Inflammatory macrophage treated with lipopolysaccharide for 4 hours (primary cell): Measurements from ENCODE around the gene TNS3.

Experiments
- DNase-seq: peaks from one replicate; pipeline ENCODE4 v3.0.0-alpha.2; 2020

Gene TNS3

DNA sequence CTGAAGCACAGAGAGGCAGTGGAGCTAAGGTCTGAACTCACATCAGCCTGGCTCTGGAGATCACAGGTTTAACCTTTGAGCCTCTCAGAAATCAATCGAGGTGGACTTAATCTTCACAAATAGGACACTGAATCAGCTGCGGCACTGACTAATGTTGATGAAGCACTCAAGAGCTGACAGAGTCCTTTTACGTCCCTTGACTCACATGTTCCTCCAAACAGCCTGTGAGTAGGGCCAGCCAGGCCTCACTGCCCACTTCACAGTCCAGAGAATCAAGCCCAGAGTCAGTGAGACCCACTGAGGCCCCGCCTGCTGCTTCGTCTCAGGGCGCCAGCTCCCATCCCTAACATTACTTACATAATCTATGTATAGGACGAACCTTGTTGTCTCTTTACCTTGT is 63.1 kb downstream of the TNS3 start:
- DNase-seq = peak; percentile 61

DNA sequence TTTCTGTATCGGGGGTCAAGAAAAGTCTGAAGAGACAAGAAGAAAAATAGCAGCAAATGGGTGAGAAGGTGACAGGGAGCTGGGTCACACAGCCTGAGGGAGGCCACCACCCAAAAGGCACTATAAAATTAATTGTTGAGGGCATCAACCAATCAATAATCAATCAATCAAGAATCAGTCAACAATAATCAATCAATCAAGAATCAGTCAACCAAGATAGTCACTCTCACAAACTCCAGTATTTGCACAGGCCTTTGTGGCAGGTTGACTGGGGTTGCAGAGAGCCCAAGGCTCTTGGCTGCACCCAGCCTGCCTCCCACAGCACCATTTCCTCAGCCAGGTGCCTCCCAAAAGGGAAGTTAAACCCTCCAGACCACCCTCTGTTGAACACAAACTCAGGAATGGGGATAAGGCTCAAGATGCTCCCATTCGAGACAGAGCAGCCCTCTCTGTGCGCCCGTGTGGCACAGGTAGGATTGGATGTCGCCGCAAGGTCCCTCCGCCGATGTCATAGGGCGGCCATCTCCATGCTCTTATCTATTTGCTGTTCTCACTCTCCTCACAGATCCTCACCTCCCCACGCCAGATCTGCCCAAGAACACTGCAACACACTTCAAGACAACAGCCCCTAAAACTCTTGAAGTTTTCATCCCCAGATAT is 64.0 kb downstream of the TNS3 start:
- no peak for DNase-seq

DNA sequence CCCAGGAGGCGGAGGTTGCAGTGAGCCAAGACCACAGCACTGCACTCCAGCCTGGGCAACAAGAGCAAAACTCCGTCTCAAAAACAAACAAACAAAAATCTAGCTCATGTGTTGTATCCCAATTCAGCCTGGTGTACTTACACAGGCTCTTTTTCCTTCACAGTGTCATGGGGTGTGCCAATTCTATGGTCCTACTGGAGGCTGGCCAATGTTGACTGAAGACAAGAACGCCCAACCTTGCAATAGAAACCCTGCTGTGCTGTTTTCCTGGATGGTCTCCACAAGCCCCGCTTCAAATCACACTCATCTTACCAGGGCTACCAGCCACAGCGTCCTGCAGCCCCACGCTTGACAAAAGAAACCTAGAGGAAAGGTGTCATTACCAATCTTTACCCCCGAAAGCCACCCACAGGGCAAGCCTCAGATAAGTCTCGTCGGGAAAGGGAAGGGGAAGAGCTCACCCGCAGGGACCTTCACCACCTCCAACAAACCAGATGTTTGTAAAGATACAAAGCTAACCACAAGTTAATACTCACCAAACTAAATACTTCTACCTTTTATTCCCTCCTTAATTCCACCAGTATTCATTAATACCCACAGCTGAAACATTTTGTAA is 64.8 kb downstream of the TNS3 start:
- DNase-seq = no peak

DNA sequence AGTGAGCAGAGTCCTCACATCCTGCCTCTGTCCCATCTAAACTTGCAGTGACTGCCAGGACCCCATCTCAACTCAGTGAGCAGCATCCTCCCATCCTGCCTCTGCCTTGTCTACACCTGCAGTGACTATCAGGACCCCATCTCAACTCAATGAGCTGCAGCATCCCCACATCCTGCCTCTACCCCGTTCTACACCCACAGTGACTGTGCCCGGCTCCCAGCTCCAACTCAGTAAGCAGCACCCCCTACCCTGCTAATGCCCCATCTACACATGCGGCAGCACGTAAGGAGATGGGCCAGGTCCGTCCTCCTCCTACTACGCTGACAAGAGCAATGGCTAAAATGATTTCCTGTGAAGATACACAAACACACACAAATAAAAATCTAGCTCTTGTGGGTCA is 65.5 kb downstream of the TNS3 start:
- DNase-seq = no peak

DNA sequence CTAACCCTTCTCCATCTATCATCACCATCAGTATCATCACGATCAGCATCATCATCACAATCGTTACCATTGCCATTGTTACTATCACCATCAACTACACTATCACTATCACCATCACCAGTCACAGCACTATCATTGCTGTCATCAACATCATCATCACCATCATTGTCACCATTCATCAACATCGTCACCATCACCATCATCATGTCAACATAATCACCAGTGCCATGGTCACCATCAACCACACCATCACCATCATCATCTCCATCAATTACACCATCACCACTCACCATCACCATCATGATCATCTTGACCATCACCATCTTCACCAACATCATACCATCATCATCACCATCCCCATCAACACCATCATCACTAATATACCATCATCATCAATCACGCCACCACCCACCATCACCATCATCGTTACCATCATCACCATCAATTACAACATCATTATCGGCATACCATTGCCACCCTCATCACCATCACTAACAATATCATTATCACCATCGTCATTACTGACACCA is 66.5 kb downstream of the TNS3 start:
- DNase-seq = no peak

DNA sequence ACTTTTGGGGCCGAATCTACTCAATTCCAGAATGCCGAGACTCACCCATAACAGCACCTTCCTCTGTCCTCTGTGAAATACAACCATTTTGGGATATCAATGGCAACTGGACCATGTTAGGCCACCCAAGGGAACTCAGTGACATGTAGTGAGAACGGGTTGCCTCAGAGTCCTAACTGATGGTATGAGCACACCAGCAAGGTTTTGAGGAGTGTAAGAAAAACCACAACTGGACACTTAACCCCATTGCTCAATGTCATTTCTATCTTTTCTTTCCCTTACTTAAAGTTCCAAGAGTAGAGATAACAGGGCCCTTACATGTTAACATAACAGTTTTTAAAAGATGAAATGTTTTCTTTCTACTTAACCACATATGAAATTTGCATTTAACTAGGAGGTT is 67.1 kb downstream of the TNS3 start:
- DNase-seq = peak; percentile 49

DNA sequence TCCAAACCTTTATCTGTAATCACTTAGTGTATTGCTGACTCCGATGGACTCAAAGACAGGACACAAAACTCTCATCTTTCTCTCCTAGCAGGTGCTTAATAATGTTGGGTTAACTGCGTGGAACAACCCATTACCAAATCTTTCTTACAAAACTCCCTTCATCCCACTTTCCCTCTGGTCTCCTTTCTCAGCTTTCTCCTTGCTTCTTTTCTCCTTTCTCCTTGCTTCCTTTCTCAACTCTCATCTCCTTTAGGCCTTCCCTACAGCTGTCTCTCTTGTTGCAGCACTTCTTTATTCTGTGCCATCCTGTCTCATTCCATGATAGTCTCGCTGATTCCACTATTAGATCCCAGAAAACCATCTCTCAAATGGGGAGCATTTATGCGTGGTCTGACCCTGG is 67.5 kb downstream of the TNS3 start:
- DNase-seq = no peak

DNA sequence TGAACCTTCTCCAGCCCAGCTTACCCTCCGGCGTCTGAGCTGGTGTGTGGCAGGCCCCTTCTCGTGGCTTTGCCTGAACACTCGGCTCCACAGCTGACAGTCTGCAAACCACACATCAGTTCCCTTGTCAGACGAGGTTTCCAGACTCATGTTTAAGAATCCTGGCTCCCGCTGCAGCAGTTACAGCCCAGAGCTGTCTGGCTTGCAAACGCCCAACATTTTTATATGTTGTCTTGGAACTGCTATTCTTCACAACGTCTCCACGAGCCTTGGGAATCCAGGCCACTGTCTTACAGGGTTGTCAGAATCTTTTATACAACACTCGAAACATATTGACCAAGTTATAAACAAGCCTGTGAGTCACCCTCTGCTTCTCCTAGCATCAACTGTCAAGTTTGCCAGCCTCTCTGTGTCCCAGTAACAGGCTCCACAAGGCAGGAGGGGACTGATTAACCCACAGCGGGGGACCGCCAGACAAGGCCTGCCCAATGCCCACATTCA is 68.1 kb downstream of the TNS3 start:
- DNase-seq = peak; percentile 38

DNA sequence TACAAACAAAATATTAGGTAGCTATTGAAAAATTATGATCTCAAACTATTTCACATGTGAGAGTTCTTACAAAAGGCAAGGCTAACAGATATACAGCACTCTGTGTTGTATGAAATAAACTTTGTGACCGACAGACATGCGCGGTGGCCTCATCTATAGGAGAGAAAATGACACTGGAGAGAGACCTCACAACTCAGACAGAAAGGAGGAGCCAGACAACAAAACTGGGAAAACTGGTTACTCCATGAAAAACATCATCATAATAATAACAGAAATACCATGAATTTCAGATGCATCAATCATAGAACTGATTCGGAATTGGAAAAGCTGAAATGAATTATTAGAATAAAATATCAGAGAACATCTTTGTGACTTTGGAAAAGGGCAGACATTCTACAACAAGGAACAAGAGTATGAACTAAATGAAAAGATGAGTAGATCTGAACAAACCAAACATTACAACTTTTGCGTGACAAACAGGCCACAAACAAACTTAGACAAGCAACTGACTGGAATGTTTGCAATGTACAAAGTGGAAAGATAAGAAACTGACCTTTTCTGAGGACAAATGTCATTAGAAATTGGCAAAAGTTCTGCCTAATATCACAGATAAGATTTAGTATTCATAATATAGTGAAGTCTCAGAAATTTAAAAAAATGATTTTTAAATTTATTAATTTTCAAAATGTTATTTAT is 69.3 kb downstream of the TNS3 start:
- DNase-seq = no peak

DNA sequence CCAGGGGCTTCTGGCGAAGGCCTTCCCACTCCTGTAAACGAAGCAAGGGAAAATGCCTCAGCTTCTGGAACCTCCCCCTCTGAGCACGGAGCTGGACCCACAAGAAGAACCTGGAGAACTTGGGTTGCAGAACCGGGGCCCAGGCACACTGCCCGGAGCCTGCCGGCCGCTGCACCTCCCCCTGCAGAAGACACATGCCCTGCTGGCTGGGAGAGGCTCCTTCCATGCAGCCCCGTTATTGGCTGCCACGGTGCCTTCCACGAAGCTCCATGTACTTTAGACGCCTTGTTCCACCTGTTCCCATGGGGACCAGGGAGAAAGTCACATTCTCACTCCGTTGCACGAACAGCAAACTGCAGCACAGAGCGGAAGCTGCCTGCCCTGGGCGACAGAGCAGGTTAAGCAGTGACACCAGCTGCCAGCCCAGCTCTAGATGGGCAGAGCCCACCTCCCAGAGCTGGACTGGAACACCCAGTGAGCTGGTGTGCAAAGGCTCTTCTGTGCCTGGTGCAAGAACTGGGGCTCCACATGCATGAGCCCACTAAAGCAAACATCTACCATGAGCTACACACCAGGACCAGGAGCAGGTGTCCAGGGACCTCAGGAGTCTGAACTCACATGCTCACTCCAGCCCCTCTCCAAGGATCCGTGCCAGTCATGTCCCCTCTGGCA is 70.1 kb downstream of the TNS3 start:
- no peak for DNase-seq

DNA sequence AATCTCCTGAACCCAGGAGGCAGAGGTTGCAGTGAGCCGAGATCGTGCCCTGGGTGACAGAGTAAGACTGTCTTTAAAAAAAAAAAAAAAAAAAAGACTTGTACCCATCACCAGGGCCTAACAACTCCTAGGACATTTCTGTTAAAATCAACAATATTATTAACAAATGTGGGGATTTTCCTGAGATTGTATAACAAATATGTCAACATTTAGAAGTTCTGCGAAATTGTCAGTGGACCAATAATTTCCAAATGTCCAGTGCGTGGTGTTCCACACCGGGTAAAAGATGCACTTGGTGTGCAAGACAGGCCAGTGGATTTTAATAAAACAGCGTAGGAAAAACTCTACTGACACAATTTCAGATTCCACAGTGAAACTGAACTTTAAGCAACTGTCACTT is 71.1 kb downstream of the TNS3 start:
- peak; percentile 37 for DNase-seq

DNA sequence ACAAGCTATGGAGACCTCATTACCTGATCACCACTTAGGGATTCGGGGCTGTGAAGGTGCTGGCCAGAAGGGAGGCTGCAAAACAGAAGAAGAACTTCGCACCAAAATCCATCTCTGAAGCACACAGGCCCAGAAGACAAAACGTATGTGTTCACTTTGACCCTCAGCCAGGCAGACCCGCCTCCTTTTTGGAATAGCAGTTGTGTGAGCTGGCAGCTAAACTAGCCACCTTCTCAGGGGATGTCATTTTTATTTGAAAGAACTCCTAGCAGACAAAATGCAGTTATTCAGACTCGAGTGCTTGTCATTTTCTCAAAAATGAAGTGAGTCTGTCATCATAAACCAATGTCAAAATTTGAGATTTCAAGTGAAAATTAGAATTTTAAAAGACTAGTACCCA is 71.7 kb downstream of the TNS3 start:
- no peak for DNase-seq

DNA sequence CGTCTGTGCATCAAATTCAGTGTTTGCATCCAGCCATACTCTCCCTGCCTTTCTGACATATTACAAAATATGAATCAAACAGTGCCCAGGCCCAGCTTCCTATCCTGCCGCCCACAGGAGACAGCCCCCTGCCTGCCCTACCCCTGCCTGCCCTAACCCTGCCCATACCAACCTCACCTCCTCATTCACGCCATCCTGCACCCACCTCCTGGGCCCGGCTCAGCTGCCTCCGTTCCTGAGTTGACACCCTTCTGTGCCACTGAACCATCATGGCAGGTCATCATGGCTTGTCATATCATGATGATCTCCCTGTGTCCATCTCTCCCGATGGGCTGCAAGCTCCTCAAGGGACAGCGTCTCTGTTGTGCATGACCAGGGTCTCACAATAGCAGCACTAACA is 72.3 kb downstream of the TNS3 start:
- DNase-seq = no peak

DNA sequence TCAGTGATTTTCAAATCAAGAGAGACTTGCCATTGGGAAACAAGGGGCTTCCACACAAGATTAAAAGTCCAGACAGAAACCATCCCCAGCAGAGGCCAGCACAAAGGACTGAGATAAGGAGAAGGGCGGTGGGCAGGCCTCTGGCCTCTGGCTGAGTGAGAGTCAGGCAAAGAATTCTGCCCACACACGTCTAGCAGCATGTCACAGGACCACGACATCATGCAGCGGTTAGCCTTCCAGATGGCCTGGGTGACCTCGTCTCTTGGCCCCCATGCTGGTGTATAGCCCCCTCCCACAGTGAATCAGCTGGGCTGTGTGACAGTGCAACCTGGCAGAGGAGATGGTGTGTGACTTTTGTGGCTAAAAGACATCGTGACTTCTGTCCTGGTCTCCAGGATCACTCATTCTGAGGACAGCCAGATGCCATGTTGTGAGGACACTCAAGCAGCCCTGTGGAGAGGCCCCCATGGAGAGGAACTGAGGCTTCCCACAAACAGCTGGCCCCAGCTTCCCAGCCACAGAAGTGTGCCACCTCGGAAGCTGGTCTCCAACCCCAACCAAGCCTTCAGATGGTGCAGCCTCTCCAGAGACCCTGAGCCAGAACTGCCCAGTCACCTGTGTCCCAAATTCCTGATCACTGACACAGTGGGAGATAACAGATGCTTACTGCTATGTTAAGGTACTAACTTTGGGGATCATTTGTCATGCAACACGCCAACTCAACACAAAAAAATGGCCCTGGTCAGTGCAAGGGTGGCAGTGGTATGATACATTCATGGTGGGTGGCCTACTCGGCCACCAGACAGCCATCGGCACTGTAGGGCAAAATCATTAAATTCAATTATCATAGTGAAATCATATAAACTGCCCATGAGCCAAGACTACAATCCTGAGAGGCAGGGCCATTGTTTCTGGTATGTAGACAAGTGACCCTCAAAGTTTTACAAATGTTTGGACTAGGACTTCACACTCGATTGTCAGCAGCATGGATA is 73.2 kb downstream of the TNS3 start:
- DNase-seq = peak; percentile 91

DNA sequence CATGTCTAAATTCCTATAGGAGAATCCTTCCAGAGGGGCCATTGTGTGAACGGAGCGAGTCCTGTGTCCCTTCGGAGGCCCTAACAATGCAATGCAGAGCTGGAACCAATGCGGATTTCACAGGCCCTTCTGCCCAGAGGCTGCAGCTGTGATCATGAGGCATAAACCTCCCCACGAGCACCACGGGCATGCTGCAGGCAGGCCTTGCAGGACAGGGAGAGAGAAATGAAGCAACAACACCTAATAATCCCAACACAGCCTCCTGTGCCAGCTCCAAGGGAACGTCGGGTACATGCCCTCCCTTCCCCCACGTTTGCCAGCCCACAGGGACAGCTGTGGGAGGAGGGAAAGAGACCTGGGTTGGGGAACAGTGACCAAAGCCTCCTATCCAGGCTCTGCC is 74.4 kb downstream of the TNS3 start:
- no peak for DNase-seq

DNA sequence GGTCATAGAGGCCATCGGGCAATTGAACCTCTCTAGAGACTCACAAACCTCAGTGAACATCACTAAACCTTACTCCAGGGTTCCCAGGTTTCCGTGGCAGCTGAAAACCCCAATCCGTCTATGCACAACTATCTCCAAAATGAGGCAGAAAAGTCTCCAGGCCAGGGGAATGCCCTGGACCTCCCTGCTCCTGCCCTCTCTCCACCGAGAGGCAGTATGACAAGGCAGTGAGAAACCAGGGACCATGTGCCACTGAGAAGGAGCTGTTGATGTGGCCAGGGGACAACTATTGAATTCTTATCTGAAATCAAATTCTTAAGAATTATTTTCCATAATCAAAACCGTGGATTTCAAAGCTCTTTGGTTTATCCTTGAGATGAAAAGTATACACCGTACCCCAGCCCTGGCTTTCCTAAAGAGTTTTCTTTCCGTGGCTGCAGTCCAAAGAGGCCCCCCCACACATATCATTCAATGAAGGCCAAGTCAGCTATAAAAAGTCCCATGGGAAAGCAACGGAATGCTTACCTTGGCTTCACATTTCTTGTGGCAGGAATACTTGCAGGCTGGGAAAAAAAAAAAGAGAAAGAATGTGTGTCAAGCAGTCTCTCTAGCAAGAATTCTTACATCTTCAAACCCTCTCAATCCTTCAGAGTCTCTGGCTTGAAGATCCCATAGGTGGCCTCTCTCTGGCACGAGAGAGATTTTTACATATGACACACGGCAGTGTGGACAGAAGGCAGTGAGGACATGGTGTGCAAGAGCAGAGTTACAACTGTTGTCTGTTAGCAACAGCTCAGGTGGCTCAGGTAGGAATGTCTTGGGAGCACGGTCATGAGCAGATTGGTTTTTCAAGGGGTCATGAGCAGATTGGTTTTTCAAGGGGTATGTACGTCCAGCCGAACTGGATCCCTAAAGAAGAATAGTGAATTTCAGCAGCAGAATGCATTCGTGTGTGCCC is 75.2 kb downstream of the TNS3 start:
- DNase-seq = no peak

DNA sequence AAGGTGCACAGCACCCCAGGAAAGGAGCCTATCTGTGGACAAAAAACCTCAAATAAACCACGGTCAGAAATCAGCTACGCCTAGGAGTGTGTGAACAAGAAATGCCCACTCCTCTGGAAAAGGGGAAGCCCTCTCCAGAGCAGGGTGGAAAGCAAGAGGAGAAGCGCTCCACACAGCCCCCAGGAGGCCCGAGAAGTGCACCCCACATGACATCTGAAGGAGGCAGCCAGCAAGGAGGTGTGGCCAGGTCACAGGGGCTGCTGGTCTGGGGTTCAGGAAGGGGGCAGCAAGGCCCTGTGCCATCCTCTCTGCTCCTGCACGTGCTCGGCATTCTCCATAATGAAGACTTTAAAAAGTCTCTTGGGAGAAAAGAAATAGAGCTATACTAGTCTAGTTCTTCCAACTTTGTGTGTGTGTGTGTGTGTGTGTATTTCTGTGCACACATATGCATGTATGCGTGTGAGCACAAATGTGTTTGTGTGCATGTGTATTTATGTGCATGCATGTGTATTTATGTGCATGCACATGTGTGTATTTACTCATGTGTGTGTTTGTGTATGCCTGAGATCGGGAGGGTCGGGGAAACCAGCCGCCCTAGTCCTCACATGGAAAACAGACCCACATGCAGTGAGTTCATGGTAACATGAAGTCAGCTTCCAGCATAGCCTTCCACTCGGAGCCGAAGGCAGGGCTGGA is 76.5 kb downstream of the TNS3 start:
- DNase-seq = peak; percentile 72

DNA sequence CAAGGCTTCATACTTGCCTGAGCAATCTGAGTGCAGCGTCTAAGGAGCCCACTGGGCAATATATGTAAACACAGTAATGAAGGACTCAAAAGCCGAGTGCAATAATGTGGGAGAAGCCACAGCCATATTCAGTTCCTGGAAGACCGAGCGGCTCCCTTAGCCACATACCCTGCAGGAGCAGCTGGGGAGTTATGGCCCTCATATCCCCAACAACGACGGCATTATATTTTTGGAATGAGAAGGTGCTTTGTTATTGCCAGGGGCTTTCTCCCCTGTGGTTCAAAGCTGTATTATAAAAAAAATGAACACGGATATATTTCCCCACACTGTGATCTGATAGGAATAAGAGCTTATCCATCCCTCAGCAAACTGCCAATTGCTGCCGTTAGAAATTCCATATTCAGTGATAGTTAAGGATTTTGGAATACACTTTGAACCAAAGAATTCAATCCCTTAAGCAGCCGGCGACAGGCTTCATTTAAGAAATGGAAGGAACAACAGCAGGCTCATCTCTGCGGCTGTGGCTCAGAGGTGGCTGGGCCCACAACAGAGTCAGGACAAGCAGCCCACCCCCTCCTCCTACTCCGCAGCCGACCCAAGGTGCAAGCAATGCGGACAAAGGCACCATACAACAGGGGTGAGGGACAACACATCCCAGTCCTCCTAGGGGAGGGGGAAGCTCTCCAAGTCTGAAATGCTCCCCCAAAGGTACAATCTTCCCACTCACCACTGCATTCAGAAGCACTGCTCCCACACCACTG is 77.2 kb downstream of the TNS3 start:
- no peak for DNase-seq

DNA sequence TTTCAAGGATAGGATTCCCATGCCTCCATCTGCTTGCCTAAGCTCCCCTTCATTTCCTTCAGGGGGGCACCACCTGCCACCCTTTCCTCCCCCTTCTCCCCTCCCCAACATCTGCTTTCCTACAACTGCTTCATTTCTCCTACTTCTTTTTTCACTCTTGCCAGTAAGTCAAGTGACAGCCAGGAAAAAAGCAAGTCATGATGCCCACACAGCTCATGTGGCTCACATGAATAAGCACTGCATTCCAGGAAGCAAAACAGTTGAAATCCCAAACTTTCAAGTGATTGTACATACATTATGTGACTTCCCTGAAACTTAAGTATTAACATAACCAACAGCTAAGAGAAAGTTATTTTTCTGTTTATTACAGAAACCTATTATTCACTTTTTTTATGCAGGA is 78.6 kb downstream of the TNS3 start:
- DNase-seq = peak; percentile 94
